ENCODE measurements around the gene GAPDHS.

DNA sequence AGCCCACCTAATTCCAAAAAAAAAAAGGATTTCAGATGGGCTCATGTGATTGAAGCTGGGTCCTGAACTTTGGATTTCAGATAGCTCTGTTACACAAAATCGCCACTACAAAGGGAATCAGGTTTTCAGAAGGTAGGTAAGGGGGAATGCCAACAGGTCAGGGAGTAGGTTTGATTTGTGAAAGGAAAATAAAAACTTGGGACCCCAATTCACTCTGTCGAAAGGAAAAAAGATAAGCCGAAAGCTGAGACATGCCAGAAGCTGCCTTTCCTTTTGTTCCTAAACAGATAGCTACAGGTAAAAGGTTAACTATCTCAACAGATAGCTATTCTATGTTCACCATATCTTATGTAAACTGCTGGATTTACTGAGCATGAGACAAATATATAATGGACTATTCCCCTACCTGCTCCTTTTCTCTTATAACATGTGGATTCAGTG is 47.0 kb upstream of the GAPDHS start:
- TF ChIP-seq, protein P1, sequence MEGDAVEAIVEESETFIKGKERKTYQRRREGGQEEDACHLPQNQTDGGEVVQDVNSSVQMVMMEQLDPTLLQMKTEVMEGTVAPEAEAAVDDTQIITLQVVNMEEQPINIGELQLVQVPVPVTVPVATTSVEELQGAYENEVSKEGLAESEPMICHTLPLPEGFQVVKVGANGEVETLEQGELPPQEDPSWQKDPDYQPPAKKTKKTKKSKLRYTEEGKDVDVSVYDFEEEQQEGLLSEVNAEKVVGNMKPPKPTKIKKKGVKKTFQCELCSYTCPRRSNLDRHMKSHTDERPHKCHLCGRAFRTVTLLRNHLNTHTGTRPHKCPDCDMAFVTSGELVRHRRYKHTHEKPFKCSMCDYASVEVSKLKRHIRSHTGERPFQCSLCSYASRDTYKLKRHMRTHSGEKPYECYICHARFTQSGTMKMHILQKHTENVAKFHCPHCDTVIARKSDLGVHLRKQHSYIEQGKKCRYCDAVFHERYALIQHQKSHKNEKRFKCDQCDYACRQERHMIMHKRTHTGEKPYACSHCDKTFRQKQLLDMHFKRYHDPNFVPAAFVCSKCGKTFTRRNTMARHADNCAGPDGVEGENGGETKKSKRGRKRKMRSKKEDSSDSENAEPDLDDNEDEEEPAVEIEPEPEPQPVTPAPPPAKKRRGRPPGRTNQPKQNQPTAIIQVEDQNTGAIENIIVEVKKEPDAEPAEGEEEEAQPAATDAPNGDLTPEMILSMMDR (IDR thresholded peaks at IDR 0.05), result no peak
- TF ChIP-seq POLR2A (IDR thresholded peaks at IDR 0.05), result no peak

Measured in vagina (tissue), 2 donors.